HG03095 (cell line): Measurements from ENCODE around the gene MEF2D.

ENCODE experiments used
- ATAC-seq: cut with Tn5 transposase; IDR thresholded peaks from one replicate; pipeline ENCODE4 v1.9.1; 2021; ENCODE audit warnings: moderate library complexity; ENCODE audit not compliant: unreplicated experiment

The MEF2D gene

GRCh38 chr1:156430866-156431265 is 69.7 kb downstream of the MEF2D start:
- no peak for ATAC-seq

DNA sequence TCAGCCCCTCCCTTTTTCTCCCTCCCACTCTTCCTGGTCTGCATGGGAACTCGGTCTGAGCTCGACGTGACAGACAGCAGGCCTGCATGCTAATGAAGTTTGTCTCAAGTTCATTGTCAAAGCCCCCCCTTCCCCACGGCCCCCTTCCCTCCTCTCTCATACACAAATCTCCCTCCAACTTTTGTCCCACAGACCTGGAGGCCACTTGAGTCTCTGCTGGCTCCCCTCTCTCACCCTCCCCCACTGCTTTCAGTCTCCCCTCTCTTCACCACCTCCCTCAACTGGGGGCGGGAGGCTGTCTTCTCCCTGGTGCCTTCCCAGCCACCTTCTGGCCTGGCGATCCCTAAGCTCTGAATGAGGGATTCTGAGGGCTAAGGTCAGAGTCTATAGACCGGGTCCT is 70.3 kb downstream of the MEF2D start:
- no peak for ATAC-seq

DNA sequence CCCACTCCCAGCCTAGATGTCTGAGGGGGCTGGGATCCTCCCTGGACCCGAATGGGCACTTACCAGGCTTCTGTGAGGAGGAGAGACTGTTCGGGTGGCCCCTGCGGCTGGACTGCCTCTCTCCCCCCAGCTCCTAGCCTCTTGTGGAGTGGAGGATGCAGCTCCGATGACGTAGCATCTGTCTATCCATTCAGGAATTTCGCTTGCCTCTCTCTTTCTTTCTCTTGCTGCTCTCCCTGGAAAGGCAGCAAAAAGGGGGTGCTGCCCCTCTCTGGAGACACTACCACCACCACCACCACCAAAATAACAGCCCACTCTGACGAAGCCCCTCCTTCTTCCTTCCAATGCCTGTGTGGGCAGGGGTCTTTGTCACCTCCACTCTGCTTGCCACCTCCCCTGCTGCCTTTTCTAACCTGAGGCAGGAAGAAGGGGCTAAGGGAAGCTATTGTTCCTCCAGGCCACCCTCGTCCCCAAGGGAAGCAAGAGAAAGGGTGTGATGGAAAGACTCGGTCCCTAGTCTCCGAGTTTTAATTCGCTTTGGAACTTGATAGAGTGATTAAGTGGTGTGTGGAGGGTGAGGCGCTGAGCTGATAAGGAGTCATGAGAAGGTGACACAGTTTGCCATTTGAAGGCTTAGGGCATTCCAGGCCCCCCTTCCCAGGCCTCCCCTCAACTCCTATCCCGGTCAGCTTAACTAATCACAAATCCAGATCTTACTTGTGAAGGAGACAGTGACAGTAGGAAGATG is 71.1 kb downstream of the MEF2D start:
- ATAC-seq = no peak

DNA sequence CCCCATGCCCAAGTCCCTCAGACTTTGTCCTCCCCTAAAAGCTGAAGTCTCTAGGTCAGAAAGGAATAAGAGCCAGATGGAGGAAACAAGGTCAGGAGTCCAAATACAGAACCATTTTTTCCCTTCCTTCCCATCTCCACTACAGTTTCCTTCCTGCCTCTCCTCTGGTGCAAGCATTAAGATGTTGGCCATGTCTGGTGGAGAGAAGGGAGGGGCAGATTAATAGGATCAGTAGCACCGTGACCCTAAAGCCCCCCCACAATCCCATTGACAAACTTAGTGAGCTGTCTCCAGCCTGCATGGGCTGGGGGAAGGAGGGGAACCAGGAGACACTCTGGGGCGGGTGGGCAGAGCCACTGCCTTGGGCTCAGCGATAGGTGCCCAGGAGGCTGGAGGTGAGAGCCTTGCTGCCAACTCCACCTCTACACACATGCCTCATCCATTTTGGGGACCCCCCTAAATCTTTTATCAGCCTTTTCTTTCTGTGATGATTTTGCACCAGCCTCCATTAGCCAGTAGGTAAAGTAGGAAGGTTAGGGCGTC is 71.8 kb downstream of the MEF2D start:
- ATAC-seq = no peak

DNA sequence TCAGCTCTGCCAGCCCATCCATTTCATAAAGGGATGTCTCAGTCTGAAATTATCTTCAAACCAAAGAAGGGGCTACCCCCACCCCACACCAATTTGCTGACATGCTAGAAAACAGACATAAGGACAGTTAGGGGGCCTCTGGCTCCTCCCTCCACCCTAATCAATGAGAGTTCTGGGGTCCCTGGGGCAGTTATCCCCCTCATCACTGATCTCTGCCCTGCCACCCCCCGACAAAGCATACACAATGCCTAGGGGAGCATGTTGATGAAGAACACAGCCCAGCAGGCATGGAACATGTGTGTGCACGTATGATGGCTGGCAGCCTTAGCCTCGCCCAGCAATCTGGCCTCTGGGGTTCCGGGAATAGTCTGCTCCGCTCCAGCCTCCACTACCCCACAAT is 72.6 kb downstream of the MEF2D start:
- ATAC-seq = no peak

- ATAC-seq = no peak
Measured at GRCh38 chr1:156425943-156426342, 74.6 kb downstream of the MEF2D start.

DNA sequence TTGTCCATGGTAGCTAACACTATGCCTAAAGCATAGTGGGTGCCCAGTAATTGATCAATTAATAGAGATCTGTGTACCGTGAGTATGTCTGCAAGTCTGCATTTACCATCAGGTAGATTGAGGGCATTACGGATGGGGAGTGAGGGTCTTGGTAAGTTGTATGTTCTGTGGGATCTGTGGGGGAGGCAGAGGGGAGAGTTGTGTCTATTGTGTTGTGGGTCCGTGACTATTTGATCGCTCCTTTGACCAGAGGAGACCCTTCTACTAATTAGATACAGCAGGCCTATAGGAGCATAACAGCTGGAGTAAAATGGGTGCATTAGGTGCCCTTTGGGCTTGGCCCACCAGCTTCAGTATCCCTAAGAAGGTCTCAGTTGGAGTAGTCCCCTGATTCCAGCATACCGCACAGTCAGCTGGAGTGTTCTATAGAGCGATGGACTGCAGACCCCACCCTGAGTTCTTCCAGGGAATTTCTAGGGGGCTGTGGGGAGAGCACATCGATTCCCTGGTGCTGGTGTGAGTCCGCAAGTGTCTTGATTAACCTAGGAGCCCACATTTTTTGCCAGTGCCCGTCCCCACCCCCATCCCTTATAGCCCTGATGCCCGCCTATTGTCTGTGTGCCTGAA is 75.7 kb downstream of the MEF2D start:
- no peak for ATAC-seq

DNA sequence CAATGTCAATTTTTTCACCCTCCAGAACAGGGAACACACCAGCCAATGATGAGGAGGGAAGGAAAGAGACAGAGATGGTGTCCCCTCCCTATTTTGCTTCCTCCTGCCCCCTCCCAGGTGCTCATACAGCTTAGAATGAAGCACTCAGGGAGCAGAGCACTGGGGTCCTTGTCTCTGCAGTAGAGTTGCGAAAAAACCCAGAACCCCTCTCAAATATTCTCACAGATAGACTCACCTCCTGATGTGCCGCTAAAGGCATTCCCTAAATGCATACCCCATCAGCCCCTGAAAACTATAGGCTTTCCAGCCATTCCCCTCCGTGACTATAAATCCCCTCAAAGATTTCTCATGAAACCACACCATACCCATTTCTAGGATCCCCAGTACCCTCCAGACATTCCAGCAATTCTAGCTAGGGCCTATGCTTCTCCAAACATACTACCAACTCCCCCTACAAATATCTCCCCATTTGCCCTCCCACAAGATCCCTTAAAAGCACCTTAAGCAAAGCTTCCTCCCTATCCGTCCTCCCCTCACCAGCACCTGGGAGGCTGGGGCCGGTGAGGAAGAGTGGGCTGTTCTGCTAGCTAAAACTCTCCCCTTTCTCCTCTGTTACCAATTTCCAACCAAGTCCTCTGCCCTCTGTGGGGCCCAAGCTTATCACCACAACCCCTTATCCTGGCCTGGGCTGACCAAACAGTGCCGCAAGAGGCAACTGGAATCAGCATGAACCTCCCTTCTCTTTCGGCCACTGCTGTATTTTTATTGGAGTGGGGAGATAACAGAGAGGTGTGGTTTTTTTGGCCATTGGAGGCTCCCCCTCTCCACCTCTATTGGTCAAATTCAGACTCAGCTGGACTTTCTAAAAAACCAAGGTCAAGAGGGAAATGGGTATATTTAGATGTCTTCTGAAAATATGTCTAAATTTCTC is 76.9 kb downstream of the MEF2D start:
- no peak for ATAC-seq

DNA sequence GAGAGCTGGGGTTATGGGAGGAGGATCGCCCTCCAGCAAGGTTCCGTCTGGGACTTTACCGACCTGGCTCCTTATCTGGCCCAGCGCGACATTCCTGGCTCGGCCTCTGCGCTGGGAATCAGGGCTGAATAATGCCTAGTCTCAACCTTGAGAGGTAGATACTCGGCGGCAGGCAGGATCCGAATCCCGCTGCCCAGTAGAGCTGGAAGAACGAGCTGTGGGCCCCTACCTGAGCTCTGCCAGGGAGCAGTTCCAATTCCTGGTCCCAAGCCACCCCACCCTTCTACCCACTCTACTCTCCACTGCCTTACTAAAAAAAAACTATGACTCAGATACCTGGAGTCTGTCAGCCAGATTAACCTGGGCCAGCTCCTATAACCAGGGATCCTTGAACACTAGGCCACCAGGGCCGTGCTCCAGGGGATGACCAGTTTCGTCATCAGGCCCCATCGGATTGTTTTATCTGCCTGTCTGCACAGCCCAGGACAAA is 77.9 kb downstream of the MEF2D start:
- ATAC-seq = no peak

DNA sequence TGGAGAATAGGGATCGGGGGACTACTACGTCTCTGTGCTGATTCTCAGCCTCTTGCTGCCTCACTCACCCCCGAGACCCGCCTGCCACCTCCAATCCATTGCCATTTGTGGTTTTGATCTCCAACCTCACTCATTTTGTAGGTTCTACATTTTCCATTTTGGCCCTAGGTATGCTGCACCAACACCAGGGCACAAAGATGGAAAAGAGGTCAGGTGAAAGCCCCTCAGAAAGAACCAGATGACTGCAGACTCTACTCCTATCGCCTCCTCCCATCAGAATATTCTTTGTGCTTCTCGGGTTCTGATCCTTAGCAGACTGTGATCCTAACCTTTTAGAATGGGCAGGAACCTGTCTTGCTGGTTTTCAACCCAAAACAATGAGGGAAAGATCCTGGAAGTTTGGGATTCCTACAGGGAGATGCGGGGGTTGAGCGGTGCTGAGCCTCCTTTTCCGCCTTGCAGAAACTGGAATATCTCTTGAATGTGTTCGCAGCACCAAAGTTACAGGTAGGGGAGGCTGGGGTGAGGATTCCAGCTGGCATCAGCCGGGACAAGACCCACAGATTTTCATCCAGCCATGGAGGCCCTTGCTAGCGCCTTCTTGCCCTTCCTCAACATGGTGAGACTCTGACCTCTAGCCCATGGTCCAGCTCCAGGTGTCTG is 78.5 kb downstream of the MEF2D start:
- ATAC-seq = no peak

GRCh38 chr1:156421062-156421938 is 79.3 kb downstream of the MEF2D start:
- ATAC-seq = peak; percentile 83

GRCh38 chr1:156420205-156421061 is 80.1 kb downstream of the MEF2D start:
- no peak for ATAC-seq

GRCh38 chr1:156419854-156420204 is 80.7 kb downstream of the MEF2D start:
- no peak for ATAC-seq

DNA sequence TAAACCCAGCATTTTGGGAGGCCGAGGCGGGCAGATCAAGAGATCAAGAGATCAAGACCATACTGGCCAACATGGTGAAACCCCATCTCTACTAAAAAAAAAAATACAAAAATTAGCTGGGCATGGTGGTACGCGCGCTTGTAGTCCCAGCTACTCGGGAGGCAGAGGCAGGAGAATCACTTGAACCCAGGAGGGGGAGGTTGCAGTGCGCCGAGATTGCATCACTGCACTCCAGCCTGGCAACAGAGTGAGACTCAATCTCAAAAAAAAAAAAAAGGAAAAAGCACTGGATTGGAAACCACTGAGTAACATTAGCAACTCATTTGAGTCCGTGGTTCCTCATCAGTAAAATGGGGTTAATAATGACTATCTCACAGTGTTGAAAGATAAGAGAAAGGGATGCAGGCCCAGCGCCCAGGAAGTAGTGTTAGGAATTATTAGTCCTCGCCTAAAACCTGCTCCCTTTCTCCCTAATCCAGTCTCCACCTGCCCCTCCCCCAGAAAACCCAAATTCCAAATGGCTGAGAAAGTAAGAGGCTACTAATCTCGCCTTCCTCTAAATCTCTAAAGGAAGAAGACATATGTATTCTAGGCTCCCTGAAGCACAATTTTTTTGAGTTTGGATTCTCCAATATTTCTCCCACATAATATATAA is 82.0 kb downstream of the MEF2D start:
- no peak for ATAC-seq

DNA sequence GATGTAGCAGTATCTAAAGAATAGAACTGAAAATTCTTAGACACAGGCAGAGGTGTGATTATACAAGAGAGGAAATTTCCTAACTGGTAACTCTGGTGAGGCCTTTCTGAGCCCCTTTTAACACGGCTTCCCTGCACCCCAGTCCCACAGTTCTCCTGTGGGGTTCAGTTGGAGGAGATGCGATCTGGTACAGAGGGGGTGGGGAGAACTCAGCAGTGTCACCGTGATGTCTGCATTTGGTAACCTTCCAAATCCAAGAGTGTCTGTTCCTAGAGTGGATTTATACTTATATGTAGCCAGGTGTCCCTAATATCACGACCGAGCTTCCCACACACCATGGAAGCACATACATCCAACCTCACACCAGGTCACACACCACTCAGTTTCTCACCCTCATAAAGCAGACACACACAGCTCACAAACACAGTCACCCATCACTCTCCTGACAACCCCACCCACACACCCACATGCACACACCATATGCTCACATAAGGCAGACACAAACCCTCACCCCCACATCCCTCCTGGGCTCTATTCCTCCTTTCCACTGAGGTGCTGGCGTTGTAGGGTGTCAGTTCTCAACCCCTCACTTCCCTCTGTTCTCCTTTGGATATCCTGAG is 83.1 kb downstream of the MEF2D start:
- ATAC-seq = no peak

GRCh38 chr1:156416993-156417392 is 83.6 kb downstream of the MEF2D start:
- no peak for ATAC-seq

- ATAC-seq = no peak
Measured at GRCh38 chr1:156414461-156415064, 86.0 kb downstream of the MEF2D start.
